Stimulated activated CD8-positive, alpha-beta memory T cell treated with anti-CD3 and anti-CD28 coated beads, Interleukin-7, amount 100 ng/mL, for 48 hours (primary cell): Measurements from ENCODE around the gene OLFM2.
"Not testable (repeated sequence)": the region's sequence is repeated elsewhere in the genome, so short reads cannot be mapped to it uniquely, and the experiment has no call there.

Experiments used
- DNase-seq, 2 donors: peaks; one replicate each; pipeline ENCODE4 v3.0.0-alpha.2; 2020; ENCODE audit warnings: low read depth in 1 of 2; ENCODE audit errors: extremely low read depth in 1 of 2

OLFM2 gene

DNA sequence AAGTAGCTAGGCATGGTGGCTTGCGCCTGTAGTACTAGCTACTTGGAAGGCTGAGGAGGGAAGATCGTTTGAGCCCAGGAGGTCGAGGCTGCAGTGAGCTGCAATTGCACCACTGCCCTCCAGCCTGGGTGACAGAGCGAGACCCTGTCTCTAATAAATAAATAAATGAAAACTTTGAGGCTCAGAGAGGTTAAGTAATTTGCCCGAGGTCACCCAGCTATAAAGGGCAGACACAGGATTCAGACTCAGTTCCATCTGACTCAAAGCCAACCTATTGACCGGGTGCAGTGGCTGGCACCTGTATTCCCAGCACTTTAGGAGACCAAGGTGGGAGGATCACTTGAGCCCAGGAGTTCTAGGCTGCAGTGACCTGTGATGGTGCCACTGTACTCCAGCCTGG, 7.4 kb upstream of the OLFM2 start:
- DNase-seq: no peak

DNA sequence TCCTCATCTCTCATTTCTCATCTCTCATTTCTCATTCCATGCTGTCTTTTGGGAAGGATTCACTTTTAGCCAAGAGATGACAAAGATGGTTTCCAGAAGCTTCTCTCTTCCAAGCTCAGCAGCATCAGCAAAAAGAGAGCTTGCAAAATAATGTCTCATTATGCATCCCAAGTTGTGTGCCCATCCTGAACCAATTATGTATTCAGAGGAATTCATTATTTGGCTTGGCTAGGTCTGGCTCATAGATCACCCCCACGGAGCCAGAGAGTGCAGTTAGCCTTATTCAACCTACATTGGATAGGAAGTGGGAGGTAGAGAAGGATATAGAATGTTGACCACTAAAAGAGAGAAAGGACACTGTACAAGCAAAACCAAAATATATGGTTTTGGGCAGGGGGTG, 5.4 kb upstream of the OLFM2 start:
- no peak for DNase-seq

DNA sequence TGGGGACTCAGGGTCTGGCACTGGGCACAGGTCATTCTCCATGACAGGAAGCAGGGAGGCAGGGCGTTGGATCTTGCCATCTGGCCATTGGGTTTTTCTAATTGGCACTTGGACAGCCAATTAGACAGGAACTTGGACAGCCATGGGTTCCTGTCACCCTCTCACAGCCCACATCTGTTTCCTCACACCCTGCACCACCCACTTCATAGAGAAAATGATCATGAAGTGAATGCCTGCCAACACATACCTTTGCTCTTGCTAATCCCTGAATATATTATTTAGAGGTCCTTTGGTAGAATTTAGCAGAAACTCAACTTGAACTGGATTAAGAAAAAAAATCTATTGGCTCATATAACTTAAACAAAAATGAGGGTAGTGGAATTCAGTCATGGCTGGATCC, 4.9 kb upstream of the OLFM2 start:
- no peak for DNase-seq

DNA sequence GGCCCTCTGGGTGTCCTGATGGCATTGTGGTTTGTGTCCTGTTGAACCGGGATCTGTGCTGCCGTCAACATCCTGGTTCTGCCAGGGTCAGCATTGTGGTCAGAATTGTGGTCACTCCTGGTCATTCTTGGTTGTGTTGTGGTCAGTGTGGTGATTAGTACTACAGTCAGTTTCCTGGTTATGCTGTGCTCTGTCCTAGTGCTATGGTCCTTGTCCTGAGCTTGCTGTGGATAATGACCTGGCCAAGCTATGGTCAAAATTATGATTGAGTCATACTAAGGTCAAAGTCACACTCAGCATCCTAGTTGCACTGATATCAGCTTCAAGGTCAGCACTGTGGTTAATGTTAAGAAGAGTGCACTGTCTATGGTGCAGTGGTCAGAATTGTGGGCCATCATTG, 4.5 kb upstream of the OLFM2 start:
- DNase-seq: no peak

DNA sequence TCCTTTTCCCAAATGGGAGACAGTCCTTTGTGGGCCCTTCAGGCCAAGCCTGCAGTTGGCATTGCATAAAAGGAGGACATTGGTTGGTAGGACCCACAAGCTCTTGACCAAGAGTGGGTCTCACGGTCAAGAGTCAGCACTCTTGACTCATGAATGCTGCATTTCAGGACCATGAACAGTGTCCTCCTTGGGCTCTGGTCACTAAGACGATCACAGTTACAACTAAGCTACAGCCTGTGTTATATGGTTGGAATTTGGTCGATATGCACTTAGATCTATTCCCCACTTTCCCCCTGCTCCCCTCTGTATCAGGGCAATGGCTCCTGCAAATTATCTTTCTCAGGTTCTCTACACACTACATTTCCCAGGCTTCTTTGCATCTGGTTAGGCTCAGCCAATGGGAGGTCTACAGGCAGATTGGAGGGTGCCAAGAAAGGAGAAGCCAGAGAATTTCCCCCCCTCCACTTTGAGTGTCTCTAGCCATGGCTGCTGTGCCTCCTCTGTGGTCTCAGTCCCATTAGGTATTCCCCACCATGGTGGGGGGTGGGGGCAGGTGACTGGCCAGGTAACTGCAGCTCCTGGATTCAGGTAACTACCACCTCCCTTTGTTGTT, 3.1 kb upstream of the OLFM2 start:
- DNase-seq: no peak

DNA sequence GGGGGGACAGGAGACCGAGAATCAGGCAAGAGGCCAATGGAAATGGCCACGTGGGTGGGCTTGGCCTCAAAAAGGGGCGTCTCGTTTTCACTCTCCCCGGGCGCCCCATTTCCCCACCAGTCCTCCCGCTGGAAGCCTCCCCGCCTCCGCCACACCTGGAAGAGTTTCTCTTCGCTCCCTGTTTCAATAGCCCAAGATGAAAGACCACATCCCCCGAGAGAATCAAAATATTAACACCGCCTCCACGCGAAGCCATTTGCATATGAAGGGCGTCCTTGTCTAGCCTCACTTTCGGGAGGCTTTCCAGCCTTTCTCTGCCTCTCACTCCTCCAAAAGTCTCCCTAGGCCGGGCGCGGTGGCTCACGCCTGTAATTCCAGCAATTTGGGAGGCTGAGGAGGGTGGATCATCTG, 691 bp upstream of the OLFM2 start:
- no peak for DNase-seq

DNA sequence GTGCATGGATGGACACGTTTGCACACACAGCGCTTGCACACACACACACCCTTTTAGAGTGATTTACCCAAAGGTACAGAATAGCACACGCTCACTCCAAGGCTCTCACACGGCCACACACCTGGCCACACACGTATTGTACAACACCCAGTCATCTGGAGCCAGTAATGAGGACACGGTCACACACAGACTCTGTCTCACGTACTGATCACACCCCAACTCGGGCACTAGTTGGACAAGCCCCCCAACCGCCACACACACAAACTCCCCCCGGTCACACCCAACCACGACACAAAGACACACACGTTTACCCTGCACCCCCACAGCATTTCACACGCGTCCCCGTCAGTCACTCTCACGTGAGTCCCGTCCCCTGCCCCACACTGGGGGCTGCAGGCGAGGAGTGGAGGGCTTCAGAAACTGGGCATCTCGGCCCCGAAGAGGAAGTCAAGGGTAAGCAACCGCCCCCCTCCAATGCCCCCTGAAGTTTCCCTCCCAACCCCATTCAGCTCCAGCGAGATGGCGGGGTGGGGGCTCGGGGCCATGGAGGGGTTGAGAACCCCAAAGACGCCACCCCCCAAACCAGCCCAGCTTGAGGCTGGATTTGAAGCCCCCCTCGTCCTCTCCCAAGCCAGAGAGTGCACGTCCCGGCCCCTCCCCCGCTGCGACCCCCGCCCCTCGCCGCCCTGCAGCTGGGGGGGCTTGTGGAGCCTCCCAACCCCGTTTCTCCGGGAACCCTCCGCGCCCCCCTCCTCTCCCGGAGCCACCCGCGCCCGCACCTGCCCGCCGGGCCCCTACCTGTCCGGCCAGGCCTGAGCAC, 599 bp downstream of the OLFM2 start:
- no peak for DNase-seq

DNA sequence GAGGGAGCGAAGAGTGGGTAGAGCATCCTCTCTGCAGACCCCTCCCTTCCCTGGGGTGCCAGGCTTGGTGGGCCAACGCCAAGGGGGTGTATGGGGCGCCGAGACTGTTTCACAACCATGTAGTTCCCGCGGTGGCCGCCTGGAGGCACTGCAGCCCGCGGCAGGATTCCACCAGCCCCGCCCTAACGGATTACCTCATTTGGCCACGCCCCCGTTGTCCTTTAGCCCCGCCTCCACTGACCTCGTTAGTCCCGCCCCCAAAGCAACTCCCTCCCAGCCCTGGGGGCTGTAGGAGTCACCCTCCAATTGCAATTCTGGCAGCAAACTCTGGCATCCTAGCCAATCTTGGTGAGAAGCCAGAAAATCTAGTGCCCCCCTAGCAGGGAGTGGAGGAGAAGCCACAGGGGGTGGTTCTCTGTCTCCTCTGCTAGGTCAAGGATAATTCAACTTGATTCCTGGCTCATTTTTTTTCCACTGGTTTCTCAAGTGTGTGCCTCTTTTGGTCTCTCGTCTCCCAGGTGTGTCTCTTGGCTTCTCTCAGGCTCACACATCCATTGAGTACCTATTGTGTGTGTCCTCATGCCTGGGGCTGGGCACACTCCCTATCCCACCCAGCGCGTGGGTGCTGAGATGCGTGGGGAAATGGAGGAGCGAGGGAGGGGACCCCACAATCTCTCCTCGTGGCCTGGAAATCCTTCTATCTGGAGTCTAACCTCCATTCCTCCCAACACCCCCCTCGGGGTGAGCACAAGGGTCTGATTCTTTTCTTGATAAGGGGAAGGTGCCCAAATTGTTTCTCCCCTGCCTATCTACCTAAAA, 2.0 kb downstream of the OLFM2 start:
- peak; percentile 60 to 70 for DNase-seq

DNA sequence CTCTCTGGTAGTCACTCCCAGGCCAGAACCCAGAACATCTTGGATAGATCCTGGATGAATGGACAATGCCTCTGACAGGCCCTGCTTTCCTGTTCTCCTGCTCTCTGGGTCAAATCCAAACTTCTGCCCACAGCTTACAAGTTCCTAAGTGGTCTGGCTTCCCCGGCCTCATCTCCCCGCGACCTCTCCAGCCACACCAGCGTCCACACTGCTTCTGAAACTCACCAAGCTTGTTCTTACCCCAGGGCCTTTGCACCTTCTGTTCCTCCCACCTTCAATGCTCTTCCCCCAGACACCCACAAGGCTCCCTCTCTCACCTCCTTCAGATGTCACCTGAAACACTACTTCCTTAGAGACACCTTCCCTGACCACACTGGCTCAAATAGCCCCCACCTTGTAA, 3.5 kb downstream of the OLFM2 start:
- DNase-seq: no peak

DNA sequence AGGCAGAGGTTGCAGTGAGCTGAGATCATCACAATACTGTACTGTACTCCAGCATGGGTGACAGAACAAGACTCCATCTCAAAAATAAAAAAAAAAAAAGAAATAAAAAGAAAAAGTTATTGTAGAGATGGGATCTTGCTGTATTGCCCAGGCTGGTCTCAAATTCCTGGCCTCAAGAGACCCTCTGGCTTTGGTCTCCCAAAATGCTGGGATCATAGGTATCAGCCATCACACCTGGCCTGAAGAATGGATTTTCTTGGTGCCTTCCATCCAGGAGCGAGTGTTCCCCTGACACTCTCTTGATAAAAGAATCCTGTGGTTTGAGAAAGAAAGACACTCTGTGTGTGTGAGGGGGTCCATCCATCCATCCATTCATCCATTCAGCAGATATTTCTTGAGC, 4.7 kb downstream of the OLFM2 start:
- no peak for DNase-seq

DNA sequence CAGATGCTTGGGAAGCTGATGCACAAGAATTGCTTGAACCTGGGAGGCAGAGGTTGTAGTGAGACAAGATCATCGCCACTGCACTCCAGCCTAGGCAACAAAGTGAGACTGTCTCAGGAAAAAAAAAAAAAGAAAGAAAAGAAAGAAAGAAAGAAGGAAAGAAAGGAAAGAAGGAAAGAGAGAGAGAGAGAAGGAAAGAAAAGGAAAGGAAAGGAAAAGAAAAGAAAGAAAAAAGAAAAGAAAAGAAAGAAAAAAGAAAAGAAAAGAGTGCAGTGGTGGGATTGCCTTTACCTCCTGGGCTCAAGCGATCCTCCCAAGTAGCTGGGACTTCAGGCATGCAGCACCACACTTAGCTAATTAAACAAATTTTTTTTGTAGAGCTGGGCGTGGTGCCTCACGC, 12.9 kb downstream of the OLFM2 start:
- DNase-seq: no peak

DNA sequence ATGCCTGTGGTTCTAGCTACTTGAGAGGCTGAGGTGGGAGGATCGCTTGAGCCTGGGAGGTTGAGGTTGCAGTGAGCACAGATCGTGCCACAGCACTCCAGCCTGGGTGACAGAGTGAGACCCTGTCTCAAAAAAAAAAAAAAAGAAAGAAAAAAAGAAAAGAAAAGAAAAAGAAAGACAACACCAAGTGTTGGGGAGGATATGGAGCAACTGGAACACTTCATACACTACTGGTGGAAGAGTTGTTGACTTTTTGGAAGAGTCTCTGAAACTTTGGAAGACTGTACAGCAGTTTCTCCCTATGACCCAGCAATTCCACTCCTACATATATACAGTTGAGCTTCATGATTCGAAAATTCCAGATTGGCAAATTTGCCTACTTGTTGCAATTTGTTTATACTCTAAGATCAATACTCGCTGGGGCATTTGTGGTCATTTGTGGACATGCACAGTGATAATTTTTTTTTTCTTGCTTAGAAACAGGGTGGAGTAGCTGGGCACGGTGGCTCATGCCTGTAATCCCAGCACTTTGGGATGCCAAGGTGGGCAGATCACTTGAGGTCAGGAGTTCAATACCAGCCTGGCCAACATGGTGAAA, 13.4 kb downstream of the OLFM2 start:
- DNase-seq: not testable (repeated sequence)

DNA sequence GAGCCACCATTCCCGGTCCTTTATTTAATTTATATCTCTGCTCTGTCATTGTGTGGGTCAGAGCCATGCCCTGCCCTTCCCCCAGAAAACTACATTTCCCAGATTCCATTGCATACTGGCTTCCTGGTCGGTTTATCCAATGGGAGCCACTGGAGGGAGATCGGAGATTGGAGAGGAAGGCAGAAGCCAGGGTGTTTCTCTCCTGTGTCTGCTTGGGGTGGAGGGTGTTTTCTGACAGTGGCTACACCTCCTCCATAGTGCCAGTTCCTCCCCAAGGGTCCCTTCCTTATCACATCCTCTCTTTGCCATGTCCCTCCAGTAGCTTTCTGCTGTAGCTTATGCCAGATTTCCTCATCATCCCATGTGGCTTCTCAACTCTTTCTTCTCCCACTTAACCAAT, 19.0 kb downstream of the OLFM2 start:
- DNase-seq: no peak

DNA sequence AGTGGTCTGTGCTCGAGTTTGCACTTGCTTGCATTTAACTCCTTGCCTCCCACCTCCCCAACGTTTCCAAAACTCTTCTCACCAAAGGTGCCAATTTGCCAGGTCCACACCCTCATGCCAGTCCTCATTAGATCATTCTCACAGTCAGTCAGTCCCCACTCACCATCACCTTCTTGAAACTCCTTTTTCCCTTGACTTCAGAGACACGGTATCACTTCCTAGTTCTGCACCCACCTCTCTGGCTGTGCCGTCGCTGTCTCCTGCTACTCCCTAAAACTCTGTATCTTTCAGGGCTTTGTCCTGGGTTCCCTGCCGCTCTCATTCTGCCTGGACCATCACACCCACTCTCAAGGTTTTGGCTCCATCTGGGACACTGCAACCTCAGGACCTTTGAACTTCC, 19.6 kb downstream of the OLFM2 start:
- no peak for DNase-seq

DNA sequence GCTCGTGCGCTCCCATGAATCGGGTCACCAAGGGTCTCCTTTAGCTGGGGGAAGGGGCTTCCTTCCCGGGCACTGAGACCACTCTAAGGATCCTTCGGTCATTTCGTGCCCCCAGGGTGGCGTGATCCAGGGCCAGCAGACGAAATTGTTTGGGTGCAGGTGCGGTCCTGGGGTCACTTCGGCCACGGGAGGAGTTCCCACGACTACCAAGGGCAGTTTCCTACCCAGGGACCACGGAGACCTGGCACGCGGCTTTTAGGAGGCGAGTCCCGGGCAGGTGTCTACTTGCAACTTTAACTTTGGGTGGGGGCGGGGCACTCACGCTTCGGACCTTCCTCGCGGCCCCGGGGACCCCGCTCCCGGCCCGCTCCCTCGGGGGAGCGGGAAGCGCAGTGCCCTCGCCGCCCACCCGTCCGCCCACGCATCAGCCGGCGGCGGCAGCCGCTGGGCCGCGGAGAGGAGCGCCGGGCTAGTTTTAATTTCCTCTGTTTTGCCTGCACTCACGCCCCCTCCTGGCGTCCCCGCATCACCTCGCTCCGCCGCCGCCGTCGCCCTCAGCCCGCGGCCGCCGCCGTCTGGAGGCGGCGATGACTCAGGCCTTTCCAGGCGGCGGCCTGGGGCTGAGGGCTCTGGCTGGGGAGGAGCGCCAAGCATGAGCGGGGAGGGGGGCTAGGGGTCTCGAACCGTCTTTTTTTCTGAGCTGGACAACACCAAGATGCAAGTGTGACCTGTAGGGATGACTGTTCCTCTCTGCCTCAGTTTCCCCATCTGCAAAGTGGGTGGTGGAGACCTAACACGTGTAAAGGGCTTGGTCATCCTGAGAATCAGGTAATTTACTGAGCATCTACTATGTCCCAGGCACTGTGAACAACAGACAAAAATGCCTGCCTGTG, 21.8 kb downstream of the OLFM2 start:
- peak; percentile 68 to 71 for DNase-seq

DNA sequence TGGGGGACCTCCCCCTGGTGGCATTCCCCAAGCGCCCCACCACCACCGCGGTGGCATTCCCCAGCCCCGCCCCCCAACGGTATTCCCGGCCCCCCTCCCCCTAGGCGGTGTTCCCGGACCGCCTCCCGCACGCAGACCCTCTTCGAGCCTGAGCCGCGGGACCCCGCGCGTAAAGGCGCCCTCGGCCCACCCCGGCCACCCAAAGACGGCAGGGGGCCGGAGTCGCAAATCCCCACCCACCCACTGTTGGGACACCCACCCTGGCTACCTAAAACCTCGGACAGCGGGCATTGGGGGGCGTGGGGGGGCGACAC, 22.4 kb downstream of the OLFM2 start:
- no peak for DNase-seq

DNA sequence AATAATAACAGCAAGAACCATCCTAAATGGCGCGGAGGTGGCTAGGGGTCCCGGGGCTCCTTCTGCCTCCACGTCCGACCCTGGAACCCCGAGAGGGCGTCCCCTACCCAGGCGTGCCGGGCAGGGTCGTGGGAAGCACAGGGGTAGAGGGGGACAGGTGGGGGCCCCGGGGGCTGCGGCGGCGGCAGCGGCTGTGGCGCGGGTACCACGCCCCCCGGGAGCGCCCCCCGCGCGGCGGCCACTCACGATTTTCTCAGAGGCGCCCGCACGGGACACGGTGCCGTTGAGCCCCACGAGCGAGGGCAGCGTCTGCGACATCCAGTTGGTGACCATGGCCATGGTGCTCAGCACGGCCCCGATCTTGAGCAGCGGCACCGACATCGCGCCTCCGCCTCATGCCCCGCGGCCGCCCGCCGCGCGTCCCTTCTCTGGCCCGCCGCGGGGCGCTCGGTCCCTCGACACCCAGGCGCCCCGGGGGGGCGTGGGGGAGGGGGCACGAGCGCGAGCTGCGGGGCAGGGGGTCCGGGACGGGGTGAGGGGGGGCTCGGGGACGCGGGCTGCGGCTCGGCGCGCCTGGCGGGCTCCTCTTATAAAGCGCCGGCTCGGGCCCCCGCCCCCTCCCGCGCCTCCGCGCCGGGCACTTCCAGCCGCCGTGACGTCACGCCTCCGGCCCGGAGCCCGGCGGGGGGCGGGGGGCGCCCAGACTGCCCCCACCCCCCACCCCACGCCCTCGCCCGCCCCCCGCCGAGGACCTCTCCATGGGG, 22.9 kb downstream of the OLFM2 start:
- no peak for DNase-seq

DNA sequence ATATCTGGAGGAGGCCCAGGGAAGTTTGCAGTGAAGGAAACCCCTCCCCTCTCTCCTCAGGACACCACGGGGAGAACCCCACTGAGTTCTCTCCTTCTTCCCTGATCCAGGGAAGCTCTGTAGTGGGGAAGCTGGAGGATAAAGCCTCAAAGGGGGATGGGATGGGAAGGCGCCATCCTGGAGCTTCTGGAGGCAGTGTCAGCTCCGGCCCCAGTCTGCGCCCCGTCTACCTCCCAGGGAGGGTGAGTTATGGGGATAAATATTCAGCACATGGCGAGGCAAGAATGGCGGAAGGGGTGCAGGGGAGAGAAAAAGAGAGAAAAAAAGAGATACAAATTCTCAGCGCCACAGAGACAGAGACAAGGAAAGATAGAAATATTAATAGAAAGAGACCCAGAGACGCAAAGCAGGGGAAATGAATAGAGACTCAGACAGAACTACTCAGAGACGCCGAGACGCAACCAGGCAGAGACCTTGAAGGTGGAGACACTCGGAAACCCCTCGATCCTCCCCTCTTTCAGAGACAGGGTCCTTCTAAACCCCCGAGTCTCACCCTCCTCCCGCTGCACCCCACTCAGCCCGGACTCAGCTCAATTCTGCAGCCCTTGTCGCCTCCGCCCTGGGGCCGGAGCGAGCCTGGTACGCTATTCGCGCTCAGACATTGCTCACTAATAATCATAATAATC, 23.6 kb downstream of the OLFM2 start:
- no peak for DNase-seq

DNA sequence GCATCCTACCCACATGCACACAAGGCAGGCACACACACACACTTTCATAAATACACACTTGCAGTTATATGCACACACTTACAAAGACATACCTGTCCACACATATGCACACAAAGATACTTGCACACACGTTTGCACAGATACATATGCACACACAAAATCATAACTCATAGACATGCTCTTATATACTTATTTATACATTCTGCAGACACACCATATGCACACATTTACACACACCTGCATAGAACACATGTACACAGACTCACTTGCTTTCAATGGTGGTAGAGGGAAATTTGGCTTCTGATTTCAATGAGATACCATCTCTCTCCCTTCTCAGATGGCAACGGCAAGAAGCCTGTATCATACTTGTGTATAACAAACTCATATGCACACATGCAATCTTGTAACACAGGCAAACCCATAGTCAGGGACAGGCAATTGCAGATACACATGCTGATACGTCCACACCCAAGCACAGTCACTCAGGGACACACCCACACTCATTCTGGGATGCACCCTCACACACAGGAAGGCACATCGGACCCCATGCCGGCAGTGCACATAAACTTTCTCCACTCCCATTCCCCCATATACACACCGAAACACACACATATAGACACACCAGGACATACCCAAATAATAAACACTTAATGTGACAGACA, 24.7 kb downstream of the OLFM2 start:
- no peak for DNase-seq
